GM12872 (cell line): ENCODE data around the gene PIAS4.

ENCODE experiments used
- CTCF ChIP-seq: IDR thresholded peaks from 3 replicates; pipeline ENCODE4 v1.5.1; 2011; ENCODE audit warnings: low read depth, mild to moderate bottlenecking, low read length, moderate library complexity; ENCODE audit not compliant: insufficient read depth

The PIAS4 gene

GRCh38 chr19:4086411-4086867, 78.9 kb downstream of the PIAS4 start:
- no peak for TF ChIP-seq CTCF

GRCh38 chr19:4087787-4088679, 80.5 kb downstream of the PIAS4 start:
- no peak for TF ChIP-seq CTCF

GRCh38 chr19:4088975-4089374, 81.4 kb downstream of the PIAS4 start:
- TF ChIP-seq CTCF: no peak
